ENCODE measurements around the gene ARHGAP26.

The ARHGAP26 gene

GRCh38 chr5:142749321-142749720, 20.9 kb upstream of the ARHGAP26 start:
- DNase-seq, result no peak

DNA sequence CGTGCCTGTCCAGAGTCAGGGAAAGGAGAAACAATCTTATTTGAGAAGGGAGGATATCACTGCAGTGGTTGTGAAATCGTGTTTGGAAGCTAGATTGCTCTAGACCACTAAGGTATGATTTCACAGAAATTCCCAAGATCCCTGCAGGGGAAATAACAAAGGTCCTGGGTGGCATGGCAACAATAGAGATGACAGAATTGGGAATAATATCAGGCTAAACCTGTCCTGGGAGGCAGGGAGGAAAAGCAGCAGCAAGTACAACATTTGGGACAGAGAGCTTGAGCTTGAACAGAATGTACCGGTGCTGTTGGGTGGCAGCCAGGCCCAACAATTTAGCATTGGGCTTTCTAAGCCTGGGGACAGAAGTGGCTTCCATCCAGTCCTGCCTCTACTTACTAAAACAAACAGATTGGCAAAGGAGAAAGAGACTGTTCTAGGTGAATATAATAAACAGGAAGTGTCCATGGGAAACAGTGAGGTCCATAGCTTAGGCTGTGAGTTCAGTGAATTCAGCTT, 17.0 kb upstream of the ARHGAP26 start:
- DNase-seq, result no peak

- no peak for DNase-seq
Observed at GRCh38 chr5:142754031-142754430, 16.1 kb upstream of the ARHGAP26 start.

DNA sequence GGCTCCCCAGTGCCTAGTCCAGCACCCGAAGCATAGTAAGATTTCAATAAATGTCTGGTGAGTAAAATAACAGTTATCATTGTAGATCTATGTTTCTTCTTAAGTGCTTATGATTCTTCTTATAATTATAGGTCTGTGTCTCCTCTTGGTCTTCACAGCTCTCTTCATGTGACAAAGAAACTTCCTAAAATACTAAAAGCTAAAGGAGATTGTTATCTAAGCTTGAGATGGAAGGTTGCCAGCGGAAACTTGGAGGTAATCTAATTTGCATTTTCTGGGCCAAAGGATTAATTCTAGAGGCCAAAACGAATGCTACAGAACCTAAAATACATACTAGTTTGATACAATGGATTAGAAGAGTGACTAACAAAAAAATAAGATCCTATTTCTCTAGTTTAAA, 13.6 kb upstream of the ARHGAP26 start:
- DNase-seq, result no peak

- no peak for DNase-seq
Observed at GRCh38 chr5:142757564-142757963, 12.6 kb upstream of the ARHGAP26 start.

DNA sequence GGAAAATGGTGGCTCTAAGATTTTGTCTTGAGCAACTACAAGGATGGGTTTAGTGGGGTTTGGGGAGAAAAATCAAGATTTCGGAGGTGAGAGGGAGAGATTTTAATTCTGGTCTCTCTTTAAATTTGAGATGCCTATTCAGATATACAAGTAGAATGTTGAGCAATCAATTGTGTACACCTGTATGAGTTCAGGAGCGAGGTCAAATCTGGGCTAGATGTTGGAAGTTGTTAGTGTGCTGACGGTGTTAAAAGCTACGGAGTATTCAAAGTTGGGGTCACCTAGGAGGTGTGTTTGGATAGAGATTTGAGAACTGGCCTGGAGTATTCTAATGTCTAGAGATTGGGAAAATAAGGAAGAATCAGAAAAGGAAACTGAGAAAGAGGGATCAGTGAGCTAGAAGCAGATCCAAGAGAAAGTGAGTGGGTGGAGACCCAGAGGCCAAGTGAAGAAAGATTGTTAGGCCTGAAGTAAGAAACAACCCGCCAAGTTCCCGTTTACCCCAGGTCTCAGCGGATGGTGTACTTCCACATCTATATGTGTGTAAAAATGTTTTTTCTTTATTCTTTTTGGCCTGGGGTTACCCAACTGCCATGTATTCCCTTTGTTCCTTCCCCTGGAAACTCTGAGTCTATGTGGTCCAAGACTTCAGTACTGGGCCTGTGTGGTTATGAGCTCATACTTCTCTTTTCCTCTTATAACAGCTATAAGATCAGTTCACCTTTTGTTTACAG, 11.9 kb upstream of the ARHGAP26 start:
- no peak for DNase-seq

GRCh38 chr5:142758796-142759145, 11.4 kb upstream of the ARHGAP26 start:
- no peak for DNase-seq

DNA sequence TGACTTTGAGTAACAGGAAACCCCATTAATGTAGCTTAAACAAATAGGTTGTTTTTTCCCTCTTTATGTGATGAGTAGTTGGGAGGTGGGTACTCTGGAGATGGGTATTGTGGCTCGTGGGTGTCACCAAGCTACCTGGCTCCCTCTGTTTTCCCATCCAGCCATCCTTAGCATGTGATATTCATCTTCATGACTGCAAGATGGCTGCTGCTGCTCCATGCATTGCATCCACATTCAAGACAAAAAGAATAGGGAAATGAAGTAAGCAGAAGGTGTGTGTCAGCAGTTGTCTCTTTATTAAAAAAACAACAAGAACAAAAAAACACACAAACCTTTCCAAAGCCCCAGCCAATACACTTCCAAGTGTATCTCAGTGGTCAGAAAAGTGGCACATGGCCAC, 6.5 kb upstream of the ARHGAP26 start:
- no peak for DNase-seq

- no peak for DNase-seq
Observed at GRCh38 chr5:142767178-142767577, 3.0 kb upstream of the ARHGAP26 start.

GRCh38 chr5:142767911-142768310, 2.3 kb upstream of the ARHGAP26 start:
- no peak for DNase-seq

- no peak for DNase-seq
Observed at GRCh38 chr5:142769251-142769792, 855 bp upstream of the ARHGAP26 start.

DNA sequence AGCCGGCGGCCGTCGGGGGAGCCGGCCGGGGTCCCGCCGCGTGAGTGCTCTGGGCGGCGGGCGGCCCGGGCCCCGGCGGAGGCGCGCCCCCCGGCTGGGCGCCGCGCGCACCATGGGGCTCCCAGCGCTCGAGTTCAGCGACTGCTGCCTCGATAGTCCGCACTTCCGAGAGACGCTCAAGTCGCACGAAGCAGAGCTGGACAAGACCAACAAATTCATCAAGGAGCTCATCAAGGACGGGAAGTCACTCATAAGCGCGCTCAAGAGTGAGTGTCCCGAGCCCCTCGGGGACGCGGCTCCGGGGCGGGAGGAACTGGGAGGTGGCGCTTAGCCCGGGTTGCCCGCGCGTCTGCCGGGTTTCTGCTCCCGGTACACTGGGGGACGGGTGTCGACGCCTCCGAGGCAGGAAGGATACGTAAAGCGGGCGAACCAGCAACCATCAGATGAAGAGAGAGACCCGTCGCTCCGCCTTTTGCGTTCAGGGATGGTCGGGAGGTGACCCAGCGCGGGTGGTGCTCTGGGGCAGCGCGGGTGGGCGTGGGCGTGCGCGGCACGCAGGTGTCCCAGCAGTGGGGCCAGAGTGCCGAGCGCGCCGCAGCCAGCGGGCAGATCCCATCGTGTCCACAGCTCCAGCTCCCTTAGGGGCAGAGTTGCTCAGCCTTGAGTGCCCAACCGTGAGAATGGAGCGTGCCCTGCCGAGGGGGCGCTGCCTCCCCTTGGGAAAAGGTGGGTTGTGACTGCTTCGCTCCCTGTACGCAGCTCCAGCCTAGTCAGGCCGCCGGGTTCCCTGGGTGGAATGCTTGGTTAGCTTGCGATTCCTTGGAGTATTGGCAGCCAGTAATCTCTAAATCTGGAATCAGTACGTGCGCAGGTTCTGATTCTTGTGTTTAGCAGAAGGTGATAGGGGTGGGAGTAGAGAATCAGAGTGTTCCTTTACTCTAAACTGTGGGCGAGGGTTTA, 753 bp downstream of the ARHGAP26 start:
- DNase-seq, result peak; percentile 46

- no peak for DNase-seq
Observed at GRCh38 chr5:142771666-142772065, 1.5 kb downstream of the ARHGAP26 start.

GRCh38 chr5:142772446-142773293, 2.5 kb downstream of the ARHGAP26 start:
- no peak for DNase-seq

- DNase-seq, result no peak
Observed at GRCh38 chr5:142777099-142777498, 6.9 kb downstream of the ARHGAP26 start.

DNA sequence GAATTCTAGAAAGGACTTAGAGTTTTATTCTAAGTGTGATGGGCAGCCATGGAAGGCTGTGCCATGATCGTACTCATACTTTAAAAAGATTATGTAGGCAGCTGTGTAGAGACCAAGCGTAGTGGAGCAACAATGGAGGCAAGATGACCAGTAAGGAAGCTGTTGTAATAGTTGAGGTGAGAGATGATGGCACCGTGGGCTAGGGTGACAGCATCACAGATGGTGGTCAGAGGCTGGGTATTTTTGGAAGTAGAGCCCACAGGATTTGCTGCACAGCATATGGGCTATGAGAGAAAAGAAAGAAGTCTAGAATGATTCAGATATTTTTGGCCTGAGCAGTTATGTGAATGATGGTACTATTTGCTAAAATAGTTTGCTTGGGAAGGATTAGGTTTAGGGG, 7.7 kb downstream of the ARHGAP26 start:
- DNase-seq, result no peak

- DNase-seq, result no peak
Observed at GRCh38 chr5:142779163-142779840, 9.1 kb downstream of the ARHGAP26 start.

- no peak for DNase-seq
Observed at GRCh38 chr5:142780871-142781270, 10.7 kb downstream of the ARHGAP26 start.

- no peak for DNase-seq
Observed at GRCh38 chr5:142782976-142783530, 12.9 kb downstream of the ARHGAP26 start.

- DNase-seq, result no peak
Observed at GRCh38 chr5:142783601-142784341, 13.6 kb downstream of the ARHGAP26 start.

DNA sequence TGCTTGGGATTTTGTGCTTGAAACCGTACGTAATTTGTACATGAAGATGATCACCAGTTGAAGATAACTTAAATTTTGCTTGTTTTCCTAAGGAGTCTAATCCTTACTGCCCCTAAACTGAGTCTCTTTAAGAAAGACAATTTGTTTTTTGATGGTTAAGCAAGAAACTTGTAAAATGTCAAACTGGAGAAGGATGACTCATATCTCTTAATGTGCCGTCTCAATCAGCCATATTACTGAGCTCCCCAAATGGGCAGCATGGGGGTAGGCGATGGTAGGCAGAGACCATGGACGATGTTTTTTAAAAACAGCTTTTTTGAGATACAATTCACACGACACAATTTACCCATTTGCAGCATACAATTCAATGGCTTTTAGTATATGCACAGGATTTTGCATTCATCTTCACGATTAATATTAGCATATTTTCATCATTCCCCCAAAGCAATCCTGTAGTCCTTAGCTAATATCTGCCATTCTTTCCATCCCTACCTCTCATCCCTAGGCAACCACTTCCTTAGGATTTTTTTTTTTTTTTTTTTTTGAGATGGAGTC, 14.3 kb downstream of the ARHGAP26 start:
- no peak for DNase-seq

All from activated CD4-positive, alpha-beta T cell treated with anti-CD3 and anti-CD28 coated beads for 1 hour (primary cell).